Neural crest cell (in vitro differentiated cells): ENCODE measurements around the gene NME9. TPM values are rescaled to one million over a fixed set of nuclear protein-coding genes. Genes with fewer than 3 reads are reported as not detected.
"Not testable (repeated sequence)": the region's sequence is repeated elsewhere in the genome, so short reads cannot be mapped to it uniquely, and the experiment has no call there.

Experiments used
- DNase-seq: peaks from one replicate; pipeline ENCODE4 v3.0.0; 2021; ENCODE audit warnings: low read depth, mixed read lengths, low spot score
- H3K27ac Mint-ChIP-seq: one replicate; pipeline ENCODE4 v1.8.0; 2021; ENCODE audit warnings: mild to moderate bottlenecking, mixed read lengths; ENCODE audit not compliant: unreplicated experiment
- H3K27me3 Mint-ChIP-seq: 2 replicates; pipeline ENCODE4 v1.8.0; 2021; ENCODE audit warnings: low read depth, mild to moderate bottlenecking, mixed read lengths
- H3K36me3 Mint-ChIP-seq: 2 replicates; pipeline ENCODE4 v1.8.0; 2021; ENCODE audit warnings: low read depth, mild to moderate bottlenecking, mixed read lengths
- H3K4me1 Mint-ChIP-seq: 2 replicates; pipeline ENCODE4 v1.8.0; 2021; ENCODE audit warnings: mixed read lengths
- H3K4me3 Mint-ChIP-seq: one replicate; pipeline ENCODE4 v1.8.0; 2021; ENCODE audit warnings: mild to moderate bottlenecking, mixed read lengths
- H3K9me3 Mint-ChIP-seq: 2 replicates; pipeline ENCODE4 v1.8.0; 2021; ENCODE audit warnings: mixed read lengths
- long read RNA-seq: library from polyadenylated mRNA; unstranded; transcript quantifications from one replicate; pipeline ENCODE4 v2.0.0, GENCODE V29; 2020
- total RNA-seq: library from RNA; stranded (reverse); gene quantifications from 2 replicates; pipeline ENCODE4 v1.2.1, GENCODE V29; 2021
- TF ChIP-seq, protein P1 (sequence below): fragments of 200-600 bp; sonication (generic); conservative IDR thresholded peaks from 2 replicates; pipeline ENCODE4 v1.5.0; 2021; ENCODE audit warnings: antibody characterized with exemption, mild to moderate bottlenecking

The NME9 gene, protein sequence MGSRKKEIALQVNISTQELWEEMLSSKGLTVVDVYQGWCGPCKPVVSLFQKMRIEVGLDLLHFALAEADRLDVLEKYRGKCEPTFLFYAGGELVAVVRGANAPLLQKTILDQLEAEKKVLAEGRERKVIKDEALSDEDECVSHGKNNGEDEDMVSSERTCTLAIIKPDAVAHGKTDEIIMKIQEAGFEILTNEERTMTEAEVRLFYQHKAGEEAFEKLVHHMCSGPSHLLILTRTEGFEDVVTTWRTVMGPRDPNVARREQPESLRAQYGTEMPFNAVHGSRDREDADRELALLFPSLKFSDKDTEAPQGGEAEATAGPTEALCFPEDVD
- 0.79 TPM in 1 of 2 replicates, not detected in the other for total RNA-seq
- long read RNA-seq, partial matches to known transcripts: 0 of 5 reads
- long read RNA-seq, other reads (novel, unspliced or antisense): 5 of 5 reads

DNA sequence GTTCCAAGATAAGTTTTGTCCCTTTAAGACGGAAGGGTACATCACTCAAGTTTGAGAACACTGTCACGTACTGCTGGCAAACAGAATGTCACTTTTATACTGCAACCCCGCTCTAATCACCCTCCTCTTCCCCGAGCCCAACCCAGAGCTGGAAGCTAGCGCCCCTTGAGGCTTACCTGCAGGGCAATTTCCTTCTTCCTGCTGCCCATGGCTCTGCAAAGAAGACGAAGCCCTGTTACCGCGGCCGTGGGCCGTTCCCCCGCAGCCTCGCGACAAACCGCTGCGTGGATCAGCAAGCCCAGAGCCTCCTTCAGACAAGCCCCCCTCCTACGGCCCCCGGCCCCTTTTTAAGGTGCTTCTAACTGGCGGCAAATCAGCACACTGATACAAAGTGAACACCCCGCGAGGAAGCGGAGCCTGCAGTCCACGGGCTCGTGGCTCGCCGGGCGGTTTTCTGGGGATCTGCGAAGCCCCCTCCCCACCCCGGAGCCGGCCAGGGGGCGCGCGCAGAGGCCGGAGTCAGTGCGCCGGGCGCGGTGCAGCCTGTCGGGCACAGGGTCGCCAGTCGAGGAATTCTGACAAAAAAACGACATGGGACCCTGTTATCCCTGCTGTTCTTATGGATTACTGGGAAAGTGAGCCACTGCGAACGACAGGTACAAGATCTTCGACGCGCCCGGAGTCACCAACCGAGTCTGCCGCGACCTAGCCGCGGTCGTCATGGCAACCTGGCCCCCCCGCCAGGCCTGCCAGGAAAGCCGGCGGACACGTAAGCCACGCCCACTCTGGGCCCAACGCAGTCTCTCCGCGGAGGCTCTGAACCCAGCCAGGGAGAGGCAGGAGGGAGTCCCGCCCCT lies at the start of gene NME9:
TSS of gene NME9 (minus strand) at position 725 of the 857 bp plus-strand sequence. CDS start at position 209, 516 bp downstream.
- peak within 1 kb of the TSS; percentile 97 for H3K4me3 Mint-ChIP-seq
- H3K4me1 Mint-ChIP-seq: peaks cover 16% of the 10 kb centered on the region
- H3K9me3 Mint-ChIP-seq: no peaks in the 10 kb centered on the region
- no peaks in the 10 kb centered on the region for H3K36me3 Mint-ChIP-seq
- peak; percentile 91 for DNase-seq
- H3K27ac Mint-ChIP-seq: no peak within 1 kb of the TSS
- TF ChIP-seq, protein P1, sequence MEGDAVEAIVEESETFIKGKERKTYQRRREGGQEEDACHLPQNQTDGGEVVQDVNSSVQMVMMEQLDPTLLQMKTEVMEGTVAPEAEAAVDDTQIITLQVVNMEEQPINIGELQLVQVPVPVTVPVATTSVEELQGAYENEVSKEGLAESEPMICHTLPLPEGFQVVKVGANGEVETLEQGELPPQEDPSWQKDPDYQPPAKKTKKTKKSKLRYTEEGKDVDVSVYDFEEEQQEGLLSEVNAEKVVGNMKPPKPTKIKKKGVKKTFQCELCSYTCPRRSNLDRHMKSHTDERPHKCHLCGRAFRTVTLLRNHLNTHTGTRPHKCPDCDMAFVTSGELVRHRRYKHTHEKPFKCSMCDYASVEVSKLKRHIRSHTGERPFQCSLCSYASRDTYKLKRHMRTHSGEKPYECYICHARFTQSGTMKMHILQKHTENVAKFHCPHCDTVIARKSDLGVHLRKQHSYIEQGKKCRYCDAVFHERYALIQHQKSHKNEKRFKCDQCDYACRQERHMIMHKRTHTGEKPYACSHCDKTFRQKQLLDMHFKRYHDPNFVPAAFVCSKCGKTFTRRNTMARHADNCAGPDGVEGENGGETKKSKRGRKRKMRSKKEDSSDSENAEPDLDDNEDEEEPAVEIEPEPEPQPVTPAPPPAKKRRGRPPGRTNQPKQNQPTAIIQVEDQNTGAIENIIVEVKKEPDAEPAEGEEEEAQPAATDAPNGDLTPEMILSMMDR: peak; percentile 61
- peaks cover 17% of the 10 kb centered on the region for H3K27me3 Mint-ChIP-seq

GRCh38 chr3:138378990-138379389 lies 49.3 kb upstream of the NME9 start:
- TF ChIP-seq, protein P1: no peak
- no peaks in the 10 kb centered on the region for H3K27me3 Mint-ChIP-seq
- H3K27ac Mint-ChIP-seq: no peak overlapping the region
- peaks cover 10% of the 10 kb centered on the region for H3K4me1 Mint-ChIP-seq
- no peak overlapping the region for H3K4me3 Mint-ChIP-seq
- no peak for DNase-seq
- H3K36me3 Mint-ChIP-seq: peaks cover 3% of the 10 kb centered on the region
- H3K9me3 Mint-ChIP-seq: no peaks in the 10 kb centered on the region

DNA sequence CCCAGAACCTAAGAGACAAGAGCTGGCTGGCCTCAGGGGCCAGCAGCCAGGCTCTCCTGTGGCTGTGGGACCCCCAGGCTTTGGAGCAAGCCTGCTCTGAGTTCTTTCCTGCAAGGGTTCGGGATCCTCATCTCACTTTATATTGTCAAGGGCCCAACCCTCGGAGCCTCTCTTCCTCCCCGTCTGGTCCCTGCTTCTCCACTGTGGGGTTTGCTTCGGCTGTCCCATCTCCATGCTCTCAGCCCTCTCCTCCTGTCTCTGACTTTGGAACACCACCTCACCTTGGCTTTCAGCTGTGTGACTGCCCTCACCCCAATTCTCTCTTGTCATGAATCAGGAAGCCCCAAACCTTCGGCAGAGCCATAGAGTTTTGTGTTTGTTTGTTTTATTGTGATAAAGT lies 48.7 kb upstream of the NME9 start:
- no peak overlapping the region for H3K4me3 Mint-ChIP-seq
- TF ChIP-seq, protein P1: no peak
- peaks cover 6% of the 10 kb centered on the region for H3K36me3 Mint-ChIP-seq
- H3K27ac Mint-ChIP-seq: no peak overlapping the region
- no peak for DNase-seq
- peaks cover 10% of the 10 kb centered on the region for H3K4me1 Mint-ChIP-seq
- H3K27me3 Mint-ChIP-seq: no peaks in the 10 kb centered on the region
- H3K9me3 Mint-ChIP-seq: no peaks in the 10 kb centered on the region

DNA sequence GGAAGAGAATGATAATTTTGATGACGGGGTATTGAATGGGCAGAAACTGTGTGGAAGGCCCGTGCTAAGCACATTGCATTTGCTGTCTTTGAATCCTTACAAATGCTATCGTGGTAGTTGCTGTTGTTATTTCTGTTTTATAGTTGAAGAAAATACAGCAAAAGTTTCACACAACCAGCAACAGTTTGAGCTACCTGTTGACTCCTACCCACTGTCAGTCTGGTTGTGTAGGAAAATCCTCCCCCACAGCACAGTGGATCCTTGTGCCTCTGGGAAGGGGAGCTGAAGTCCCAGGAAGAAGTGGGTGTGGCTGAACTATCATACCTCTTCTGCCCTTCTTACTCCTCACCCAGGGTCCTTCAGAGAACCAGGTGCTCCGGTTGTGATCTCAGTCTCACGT lies 48.2 kb upstream of the NME9 start:
- Mint-ChIP-seq H3K4me1 (peaks cover 10% of the 10 kb centered on the region), H3K27me3 (no peaks in the 10 kb centered on the region), H3K36me3 (peaks cover 7% of the 10 kb centered on the region), H3K4me3 (no peak overlapping the region), H3K27ac (no peak overlapping the region), H3K9me3 (no peaks in the 10 kb centered on the region)
- TF ChIP-seq, protein P1: no peak
- DNase-seq: no peak

- DNase-seq, H3K4me1 Mint-ChIP-seq, H3K27ac Mint-ChIP-seq, H3K9me3 Mint-ChIP-seq, H3K27me3 Mint-ChIP-seq, H3K4me3 Mint-ChIP-seq, H3K36me3 Mint-ChIP-seq: not testable (repeated sequence)
Observed at GRCh38 chr3:138377212-138377611, 47.6 kb upstream of the NME9 start.

- TF ChIP-seq, protein P1: no peak
- H3K4me1 Mint-ChIP-seq: peaks cover 6% of the 10 kb centered on the region
- no peak overlapping the region for H3K27ac Mint-ChIP-seq
- no peaks in the 10 kb centered on the region for H3K9me3 Mint-ChIP-seq
- peaks cover 7% of the 10 kb centered on the region for H3K36me3 Mint-ChIP-seq
- no peak overlapping the region for H3K4me3 Mint-ChIP-seq
- no peak for DNase-seq
- no peaks in the 10 kb centered on the region for H3K27me3 Mint-ChIP-seq
Observed at GRCh38 chr3:138376663-138377062, 47.0 kb upstream of the NME9 start.
